ENCODE results near the gene CACNB2.

GRCh38 chr10:18323916-18324315, 183.7 kb downstream of the CACNB2 start:
- TF ChIP-seq POLR2A (IDR thresholded peaks at IDR 0.05) (no peak), CTCF (IDR thresholded peaks at IDR 0.05) (no peak)
